ENCODE results near the gene ACOX3.
"Not testable (repeated sequence)": the region's sequence is repeated elsewhere in the genome, so short reads cannot be mapped to it uniquely, and the experiment has no call there.

The ACOX3 gene

DNA sequence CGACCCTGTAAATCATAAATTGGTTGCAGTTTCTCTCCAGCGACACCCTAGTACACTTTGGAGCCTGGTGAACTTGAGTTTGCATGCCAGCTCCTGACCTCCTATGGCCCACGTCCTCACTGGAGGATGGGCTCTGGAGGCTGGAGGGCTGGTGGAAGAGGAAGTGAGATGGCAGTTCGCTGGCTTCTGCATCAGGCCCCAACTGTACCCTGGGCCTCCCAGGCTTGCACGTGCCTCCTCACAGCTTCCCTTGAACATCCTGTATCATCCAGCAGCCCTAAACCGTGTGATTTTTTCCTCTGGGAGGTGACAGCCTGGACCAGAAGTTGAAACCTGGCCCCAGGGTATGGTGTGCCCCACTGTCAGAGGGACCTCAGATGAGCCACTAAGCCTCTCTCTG is 92.5 kb downstream of the ACOX3 start:
- no peak for DNase-seq

DNA sequence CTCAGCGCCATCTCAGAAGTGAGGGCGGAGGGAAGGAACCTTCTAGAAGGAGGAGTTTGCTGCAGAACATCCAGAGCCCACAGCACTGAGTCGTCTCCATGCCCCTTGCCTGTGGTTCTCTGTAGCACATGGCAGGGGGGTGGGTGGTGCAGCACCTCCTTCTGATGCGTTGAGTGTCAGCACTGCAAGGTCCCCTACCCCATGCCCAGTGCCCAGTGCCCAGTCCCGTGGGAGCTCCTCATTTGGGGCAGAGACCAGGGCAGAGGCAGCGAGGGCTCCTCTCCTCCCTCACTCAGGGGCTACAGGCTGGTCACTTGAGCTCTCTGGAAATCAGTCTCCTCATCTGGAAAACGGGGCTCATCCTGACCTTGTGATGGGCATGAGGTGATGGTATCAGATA is 92.9 kb downstream of the ACOX3 start:
- DNase-seq: no peak

DNA sequence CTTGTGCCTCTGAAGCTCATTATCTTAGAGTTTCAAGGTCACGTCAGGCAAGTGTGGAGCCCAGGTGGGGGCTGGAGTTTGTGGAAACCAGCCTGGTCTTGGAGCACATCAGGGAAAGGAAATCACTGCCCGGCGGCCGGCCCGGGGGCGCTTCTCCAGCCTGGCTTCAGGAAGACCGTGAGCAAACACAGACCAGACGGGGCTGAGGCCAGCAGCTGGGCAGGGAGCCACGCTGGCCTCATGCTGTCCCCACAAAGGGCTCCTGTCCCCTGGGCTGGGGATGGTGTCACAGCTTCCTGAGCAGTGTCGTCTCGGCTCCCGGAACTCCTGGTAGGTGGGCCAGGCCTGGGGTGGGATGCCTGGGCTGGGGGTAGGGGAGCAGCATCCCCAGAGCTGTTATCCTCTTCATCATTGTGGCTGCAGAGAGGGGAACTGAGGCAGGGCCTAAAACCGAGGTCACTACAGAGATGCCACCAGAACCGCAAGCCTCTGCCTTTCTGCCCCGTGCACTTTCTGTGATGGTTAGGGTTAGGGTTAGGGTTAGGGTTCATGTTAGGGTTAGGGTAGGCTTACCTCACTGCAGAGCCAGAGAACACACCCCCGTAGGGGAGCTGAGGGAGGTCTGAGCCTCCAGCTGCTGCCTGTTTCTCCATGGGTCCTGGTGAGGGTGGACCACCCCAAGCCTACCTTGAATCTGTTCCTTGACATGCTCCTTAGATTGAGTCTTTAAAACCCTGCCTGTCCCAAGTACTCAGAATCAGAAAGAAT is 93.5 kb downstream of the ACOX3 start:
- DNase-seq: no peak

DNA sequence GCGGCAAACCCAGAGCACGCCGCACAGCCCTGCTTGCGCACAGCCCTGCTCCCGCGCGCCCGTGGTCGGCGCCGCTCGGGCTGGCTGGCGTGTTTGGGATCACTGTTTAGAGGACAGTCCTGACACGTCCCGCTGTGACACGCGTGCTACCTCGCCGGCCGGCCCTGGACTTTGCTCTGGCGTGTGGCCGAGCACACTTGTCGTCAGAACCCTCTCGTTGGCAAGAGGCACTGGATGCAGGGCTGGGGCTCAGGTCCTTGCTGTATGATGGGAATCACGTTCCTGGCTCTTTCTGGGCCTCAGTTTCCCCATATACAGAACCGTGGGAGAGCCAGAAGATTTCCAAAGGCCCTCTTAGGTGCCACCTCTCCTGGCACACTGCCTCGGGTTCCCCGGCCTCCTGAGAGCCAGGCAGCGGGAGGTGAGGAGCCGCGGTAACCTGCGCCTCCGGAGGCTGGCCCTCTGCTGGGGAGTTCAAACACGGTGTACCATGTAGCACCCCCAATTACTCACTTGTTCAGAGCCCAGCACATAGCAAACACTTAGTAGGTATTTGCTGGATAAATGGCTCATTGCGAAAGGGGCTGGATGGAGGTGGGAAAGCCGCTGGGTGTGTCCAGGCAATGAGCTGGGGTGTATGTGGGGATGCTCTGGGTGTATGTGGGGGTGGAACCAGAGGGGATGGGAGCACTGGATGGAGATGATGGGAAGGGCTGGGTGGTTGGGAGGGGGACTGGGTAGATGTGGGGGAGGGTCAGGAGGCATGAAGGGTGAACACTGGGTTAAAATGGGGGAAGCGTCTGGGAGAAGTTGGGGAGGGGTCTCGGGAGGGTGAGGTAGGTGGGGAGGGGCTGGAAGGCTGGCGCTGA is 94.3 kb downstream of the ACOX3 start:
- DNase-seq: no peak

DNA sequence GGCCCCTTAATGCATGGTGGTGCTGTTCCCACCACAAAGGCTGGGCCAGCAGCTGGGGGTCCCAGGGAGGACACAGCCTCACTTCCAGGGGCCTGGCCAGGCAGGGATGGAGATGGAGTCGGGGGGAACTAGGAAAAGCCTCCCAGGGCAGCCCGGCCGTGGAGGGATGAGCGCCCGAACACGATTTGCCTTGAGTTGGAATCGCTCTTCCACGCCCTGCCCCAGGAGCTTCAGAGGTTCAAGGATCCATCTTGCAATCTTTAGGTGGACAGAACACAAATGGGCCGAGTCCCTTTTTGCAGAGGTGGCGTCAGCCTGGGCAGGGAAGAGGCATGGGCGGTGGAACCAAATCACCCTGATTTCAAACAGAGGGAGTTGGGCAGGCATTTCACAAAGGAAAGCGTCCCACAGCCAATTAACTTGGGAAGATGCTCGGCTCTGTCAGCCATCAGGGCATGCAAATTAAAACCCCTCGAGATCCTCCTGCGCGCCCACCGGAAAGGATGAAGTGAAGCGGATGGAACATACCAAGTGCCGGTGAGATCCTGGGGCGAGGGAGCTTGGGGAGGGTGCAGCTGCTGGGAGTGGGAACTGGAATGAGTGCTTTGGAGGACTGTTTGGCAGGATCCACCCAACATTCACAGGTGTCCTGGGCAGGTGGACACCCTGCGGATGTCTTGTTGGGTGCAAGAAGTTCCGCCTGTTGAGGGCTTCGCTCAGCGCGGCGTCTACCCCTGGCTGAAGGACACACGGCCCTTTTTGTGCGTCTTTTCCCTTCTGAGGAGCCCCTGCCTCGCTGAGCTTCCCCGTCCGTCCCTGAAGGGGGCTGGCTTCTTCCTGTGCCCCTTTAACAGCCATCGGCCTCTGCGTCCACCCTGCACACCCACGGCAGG is 95.2 kb downstream of the ACOX3 start:
- DNase-seq: no peak

DNA sequence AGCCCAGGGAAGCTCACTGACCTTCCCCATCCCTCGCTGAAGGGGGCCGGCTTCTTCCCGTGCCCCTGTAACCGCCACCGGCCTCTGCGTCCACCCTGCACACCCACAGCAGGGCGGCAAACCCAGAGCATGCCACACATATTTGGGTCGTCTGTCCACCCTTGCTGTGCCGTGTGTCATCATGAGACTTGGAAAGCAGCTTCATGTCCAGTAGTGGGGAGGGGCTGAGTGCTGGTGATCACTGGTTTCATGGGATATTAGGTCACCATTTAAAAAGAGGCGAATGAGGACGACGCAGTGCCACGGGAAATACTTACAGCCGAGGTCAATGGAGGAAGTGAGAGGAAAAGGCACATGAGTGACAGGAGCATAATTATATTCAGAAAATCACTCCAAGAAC is 96.1 kb downstream of the ACOX3 start:
- no peak for DNase-seq

DNA sequence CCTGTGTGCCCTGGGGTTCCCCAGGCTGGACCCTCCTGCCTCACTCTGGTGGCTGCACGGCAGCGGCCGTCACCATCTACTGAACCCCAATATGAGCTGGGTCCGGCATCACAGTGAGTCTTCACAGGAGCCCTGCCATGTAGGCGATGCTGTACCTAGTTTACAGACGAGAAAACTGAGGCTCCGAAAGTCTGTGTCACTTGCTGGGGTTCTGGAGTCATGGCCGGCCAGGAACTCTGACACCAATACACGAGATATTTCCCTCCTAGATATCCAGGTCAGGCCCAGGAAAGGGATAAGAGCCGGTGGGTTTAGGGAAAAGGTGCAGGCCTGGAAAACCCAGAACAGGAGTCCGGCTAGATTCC is 96.6 kb downstream of the ACOX3 start:
- no peak for DNase-seq

DNA sequence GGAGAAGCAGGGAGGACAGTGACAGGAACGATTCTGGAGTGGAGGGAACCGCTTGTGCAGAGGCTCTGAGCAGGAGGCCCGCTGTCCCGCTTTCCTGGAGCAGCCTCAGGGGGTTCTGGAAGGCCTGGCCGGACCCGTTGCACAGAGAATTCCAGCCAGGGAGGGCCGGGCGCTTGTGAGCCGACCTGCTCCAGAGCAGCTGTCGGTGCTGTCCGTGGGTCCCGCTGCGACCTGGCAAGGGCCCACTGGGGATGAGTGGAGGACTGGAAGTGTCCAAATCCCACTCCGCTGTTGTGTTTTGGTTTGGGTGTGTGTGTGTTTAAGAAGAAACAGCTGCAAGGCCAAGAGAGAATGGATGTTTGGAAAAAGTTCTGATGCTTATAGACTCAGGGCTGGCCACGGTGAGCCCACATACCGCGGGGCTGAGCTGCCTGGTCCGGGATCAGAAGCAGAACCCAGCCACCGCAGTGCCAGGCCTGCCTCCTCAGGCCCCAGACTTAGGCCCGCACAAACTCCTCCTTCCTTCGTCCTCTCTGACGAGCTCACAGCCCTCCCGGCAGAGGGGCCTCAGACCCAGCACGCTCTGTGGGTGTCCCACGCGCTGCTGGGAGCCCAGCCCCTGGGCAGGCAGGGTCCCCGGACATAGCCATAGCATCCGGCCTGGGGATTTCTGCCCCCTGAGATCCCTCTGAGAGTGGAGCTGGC is 97.1 kb downstream of the ACOX3 start:
- DNase-seq: no peak

DNA sequence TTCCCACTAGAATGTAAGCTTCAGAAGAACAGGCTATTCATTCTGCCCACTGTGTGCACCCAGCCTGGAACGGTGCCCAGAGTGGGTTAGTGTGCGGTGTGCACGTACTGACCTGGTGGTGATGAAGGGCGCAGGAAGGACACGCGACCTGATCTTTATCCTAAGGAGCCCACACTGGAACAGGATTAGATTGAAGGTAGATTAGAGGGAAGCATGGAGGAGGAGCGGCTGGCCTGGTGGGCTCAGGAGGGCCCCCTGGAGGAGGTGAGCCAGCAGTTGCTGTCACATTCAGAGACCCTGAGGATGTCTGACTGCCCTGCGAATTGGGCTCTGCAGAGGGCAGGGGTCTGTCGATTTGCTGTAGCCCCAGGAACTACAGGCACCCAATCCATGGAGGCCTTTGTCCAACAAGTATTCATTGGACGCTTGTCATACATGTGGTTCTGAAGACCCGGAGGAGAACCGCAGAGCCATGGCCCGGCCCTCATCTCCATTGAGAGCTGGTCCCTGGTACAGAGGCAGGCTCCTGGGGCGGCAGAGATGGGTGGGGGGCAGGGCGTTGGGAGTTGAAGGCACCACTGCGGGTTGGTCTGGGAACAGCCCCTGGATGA is 97.8 kb downstream of the ACOX3 start:
- DNase-seq: no peak

DNA sequence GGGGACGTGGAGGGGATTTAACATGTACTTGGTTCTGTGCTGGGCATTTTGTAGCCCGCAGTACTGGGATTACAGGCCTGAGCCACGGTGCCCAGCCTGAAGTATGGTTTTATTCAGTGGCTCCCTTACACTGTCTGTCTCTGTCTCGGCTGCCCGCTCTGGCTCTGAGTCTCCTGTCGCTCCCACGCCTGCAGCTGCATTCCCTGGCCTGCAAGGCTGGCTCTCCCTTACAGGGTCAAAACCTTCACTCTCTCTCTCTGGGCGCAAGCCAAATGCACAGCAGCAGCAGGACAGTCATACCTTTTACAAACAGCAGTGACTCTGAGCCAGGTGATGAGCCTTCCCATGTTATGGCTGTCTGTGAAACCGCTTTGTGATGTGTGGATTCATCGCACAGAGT is 98.8 kb downstream of the ACOX3 start:
- no peak for DNase-seq

DNA sequence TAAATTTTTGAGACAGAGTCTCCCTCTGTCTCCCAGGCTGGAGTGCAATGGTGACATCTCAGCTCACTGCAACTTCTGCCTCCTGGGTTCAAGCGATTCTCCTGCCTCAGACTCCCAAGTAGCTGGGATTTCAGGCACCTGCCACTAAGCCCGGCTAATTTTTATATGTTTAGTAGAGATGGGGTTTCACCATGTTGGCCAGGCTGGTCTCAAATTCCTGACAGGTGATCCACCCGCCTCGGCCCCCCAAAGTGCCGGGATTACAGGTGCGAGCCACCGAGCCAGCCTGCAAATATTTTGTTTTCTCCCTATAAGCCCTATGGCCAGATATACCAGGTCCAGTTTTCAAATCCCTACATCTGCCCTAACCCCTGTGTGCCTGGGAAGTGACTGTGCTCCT is 99.2 kb downstream of the ACOX3 start:
- DNase-seq: not testable (repeated sequence)

DNA sequence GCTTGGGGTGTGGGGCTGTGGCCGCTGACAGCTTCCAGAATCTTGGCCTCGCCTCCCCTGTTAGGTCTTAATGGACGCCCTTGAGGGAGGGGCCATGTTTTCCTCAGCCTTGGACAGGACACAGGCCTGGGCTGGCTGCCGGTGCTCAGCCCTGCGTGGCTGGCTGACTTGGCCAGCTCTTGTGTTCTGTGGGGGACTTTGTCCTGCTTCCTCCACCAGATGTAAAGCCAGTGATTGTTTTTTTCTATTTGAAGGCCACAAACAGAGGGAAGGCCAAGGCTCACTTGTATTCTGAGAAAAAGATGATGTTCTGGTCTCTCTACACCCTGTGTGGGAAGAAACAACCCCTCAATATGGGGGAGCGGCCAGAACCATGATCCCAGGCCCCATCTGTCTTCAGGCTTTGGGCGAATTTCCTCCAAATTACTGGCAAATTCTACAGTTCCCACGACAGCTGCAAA is 99.7 kb downstream of the ACOX3 start:
- no peak for DNase-seq

DNA sequence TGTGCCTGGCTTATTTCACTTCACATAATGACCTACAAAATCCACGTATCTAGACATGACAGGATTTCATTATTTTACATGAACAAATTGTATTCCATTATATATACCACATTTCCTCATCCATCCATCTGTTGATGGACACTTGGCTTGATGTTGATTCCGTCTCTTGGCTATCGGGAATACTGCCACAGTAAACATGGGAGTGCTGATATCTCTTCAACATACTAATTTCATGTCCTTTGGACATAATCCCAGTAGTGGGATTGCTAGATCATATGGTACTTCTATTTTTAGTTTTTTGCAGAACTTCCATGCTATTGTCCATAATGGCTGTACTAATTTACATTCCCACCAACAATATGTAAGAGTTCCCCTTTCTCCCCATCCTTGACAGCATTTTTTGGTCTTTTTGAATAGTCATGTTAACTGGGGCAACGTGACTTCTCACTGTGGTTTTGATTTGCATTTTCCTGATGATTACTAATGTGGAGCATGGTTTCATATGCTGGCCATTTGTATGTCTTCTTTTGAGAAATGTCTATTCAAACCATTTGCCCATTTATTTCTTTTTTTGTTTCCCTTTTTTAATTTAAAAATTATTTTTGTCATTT is 102.1 kb downstream of the ACOX3 start:
- DNase-seq: no peak

DNA sequence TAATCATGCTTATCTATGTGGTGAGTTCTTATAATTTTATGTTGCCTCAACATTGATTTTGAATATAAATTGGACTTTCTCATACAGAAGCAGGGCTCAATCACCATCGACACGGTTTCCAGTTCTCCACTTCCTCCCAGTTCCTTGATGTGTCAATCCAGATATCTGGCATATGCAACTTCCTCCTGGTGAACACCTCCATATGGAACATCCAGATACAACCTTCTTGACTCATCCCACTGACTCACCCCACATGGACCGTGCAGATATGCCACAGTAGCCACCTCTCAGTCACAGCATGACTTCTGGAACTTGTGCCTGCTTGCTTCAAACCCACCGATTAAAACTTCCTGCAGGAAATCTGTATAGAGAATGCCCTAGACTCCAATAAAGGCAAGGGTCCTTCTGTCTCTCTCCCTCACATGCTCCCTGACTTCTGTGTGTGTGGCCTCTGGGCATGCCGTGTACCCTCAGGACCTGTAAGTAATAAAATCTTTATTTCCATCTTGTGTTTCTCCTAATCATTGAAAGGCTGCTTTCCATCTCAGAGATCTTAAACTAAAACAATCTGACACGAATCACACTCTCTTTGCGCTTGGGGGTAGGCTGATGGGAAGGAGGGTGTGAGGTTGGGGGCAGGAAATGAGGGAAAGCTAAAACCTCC is 104.0 kb downstream of the ACOX3 start:
- DNase-seq: no peak

DNA sequence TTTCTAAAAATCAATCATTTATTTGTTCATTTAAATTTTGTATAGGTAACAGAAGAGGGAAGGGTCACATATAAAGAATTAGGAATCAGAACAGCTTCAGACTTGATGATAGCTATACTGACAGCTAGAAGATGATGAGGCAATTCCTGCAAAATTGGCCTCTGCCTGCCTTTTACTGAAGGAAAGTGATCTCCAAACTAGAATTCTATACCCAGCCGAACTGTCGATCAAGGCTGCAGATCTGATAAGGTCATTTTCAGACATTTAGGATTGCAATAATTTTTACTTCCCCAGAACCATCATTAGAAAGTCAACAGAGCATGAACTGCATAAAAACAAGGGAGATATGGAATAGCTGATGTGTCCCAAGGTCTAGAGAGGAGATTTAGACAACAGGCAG is 104.7 kb downstream of the ACOX3 start:
- DNase-seq: no peak

DNA sequence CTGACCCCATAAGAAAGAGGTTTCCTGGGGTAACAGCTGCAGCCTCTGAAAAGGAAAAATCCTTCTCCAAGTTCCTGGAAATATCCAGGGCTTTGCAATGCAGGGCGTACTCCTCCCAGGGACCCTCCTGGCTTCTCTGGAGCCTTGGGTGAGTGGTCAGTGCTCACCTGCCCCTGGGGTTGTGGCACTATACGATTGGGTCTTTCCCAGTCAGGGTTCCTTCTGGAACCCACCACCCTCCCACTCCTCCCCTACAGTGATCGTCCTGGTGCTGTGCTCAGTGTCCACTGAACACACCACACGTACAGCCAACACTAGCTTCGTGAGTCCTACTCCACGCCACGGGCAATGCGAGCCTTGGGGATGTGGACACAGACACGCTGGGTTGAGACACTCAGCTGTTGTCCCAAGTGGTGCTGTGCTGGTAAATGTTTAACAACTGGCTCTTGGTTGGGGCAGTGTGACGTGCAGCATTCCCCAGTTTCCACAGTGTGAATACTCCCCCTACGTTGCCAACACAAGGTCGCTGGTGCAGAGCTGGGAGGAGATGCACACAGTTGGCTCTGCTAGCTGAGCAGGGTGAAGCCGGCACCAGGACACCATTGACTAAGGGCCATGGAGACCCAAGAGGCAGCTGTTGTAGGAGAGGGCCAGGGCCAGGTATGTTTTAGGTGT is 105.6 kb downstream of the ACOX3 start:
- DNase-seq: no peak

DNA sequence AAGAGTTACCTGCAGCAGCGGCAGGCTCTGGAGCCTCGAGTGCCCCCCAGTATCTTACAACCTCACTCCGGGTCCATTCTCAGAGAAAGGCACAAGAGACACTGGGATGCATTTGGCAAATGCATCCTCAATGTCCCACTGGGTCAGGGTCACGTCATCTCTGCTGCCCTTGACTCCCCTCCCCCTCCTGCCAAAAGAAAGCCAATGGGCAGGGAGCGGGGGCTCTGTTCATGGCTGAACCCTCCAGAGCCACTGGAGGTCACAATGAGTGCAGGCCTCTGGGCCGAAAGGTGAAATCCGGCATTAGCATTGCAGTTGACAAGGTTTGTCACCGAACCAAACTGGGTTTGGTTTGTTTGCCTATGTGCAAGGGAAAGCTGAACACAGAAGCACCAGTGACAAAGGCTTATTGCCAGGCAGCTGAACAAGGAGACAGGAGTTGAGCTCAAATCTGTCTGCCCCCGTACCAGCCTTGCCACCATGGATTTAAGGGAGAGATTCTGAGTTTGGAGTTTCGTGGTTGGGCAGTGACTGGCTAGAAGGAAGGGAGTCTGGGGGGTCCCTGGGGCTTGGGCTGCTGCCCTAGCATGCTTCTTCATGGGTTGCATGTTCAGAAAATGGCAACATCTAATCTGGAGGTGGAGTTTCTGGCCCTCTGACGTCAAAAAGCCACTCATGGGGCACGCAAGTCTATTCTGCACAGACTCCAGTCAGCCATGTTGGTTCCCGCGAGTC is 106.6 kb downstream of the ACOX3 start:
- DNase-seq: no peak

DNA sequence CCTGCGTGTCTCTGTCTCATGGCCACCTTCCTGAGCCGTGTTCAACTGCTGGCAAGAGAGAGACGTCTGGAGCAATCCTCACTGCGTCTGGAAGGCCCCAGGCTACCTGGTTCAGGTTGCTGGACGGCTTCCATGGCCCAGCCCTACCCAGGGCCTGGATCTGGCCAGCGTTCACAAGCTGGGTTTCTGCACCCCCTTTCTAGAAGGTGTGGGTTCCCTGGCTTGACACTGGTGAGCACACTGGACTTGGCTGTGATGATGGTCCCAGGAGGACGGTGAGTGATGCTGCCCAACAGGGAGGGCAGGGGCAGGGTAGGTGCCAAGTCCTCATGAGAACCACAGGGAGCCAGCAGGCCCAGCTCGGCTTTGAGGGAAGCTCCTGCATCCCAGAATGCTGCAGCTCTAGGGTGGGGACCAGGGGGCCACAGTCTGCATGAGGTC is 107.6 kb downstream of the ACOX3 start:
- no peak for DNase-seq

DNA sequence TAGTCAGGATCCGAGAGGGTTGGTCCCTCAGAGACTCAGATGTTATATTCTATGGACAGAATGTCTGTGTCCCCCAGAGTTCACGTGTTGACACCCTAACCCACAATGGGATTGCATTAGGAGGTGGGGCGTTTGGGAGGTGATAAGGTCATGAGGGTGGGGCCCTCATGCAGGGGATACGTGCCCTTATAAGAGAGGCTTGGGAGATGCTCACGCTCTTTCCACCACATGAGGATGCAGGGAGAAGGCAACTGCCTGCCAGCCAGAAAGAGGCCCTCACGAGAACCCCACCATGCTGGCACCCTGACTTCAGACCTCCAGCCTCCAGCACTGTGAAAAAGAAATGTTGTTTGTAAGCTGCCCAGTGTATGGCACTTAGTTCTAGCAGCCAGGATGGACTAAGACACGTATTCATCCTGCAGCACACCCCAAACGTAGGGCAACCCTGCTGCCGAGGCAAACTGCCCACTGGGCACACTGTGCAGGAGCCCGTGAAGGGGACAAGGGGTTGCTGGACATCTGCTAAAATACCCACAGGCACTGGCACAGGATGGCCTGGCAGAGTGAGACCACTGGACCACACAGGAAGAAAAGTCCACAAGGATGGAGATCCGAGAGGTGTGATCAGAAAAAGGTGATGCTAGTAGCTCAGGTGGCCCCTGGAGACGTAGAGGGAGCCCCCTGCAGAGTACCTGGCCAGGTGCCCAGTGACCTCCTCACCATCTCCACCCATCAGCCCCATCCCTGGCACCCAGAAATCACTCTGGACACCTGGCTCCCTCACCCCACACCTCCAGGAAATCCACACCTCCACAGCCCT is 108.3 kb downstream of the ACOX3 start:
- no peak for DNase-seq

Measured in cortex of kidney (tissue), 1 donor.